ENCODE results near the gene ZNF322.

DNA sequence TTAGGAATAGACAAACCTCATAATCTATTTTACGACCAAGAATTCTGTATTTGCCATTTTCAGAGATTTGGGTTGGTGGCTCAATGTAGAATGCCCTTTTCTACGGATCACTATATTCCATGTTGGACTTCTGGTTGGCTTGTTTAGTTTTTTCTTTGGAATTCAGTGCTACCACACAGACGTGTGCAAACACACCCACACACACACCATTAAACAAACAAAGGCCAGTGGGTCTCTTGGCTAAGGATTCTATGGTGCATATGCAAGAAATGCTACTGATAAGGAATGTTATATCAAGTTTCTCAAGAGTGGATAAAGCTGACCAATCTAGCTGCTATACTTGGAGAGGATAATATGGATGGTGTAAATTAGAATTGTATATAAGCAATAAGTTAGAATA is 54.7 kb downstream of the ZNF322 start:
- TF ChIP-seq, protein P1, sequence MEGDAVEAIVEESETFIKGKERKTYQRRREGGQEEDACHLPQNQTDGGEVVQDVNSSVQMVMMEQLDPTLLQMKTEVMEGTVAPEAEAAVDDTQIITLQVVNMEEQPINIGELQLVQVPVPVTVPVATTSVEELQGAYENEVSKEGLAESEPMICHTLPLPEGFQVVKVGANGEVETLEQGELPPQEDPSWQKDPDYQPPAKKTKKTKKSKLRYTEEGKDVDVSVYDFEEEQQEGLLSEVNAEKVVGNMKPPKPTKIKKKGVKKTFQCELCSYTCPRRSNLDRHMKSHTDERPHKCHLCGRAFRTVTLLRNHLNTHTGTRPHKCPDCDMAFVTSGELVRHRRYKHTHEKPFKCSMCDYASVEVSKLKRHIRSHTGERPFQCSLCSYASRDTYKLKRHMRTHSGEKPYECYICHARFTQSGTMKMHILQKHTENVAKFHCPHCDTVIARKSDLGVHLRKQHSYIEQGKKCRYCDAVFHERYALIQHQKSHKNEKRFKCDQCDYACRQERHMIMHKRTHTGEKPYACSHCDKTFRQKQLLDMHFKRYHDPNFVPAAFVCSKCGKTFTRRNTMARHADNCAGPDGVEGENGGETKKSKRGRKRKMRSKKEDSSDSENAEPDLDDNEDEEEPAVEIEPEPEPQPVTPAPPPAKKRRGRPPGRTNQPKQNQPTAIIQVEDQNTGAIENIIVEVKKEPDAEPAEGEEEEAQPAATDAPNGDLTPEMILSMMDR (conservative IDR thresholded peaks at IDR 0.05 in 1 of 2, IDR thresholded peaks at IDR 0.05 in 1 of 2; ENCODE audit: extremely low read depth in 1 of 2, insufficient read depth in 1 of 2, low read depth in 1 of 2, low read length in 2 of 2) = no peak
- no peak for TF ChIP-seq EZH2 (IDR thresholded peaks at IDR 0.05; ENCODE audit: borderline replicate concordance, low read length)

All from mammary epithelial cell (primary cell).